GM12878 (cell line): ENCODE results near the gene DNAI7. TPM values are rescaled to one million over a fixed set of nuclear protein-coding genes. Genes with fewer than 3 reads are reported as not detected.
A peak's percentile ranks its signal among the peaks of the same experiment; 100 is the strongest.

Experiments
- CHD1 ChIP-seq: IDR thresholded peaks from 2 replicates; pipeline ENCODE4 v1.6.1; 2012; ENCODE audit warnings: low read depth, low read length, improper control_type of control experiment
- EP300 ChIP-seq, 2 experiments: fragments of 150-350 bp in 1 of 2; IDR thresholded peaks; 2 replicates each; pipeline ENCODE4 v1.6.1; 2011 to 2012; ENCODE audit warnings: low read depth in 2 of 2, low read length in 2 of 2, borderline replicate concordance in 1 of 2, improper control_type of control experiment in 1 of 2, inconsistent platforms in 1 of 2; ENCODE audit not compliant: control insufficient read depth in 1 of 2
- MXI1 ChIP-seq: fragments of 150-350 bp; IDR thresholded peaks from 2 replicates; pipeline ENCODE4 v1.6.1; 2011; ENCODE audit warnings: low read depth, mild to moderate bottlenecking, inconsistent platforms, low read length, improper control_type of control experiment
- NFIC ChIP-seq: IDR thresholded peaks from 2 replicates; pipeline ENCODE4 v1.6.1; 2012; ENCODE audit warnings: low read depth, mild to moderate bottlenecking, inconsistent platforms, low read length, moderate library complexity
- NFYB ChIP-seq: IDR thresholded peaks from 2 replicates; pipeline ENCODE4 v1.6.1; 2011; ENCODE audit warnings: low read depth, mild to moderate bottlenecking, low read length, improper control_type of control experiment, moderate library complexity; ENCODE audit not compliant: insufficient read depth
- RB1 ChIP-seq: fragments of 450-650 bp; formaldehyde crosslinking; IDR thresholded peaks from 2 replicates; pipeline ENCODE4 v1.6.1; 2017; ENCODE audit warnings: mild to moderate bottlenecking, borderline replicate concordance
- SUZ12 ChIP-seq: fragments of 200-600 bp; sonication (generic); IDR thresholded peaks from one replicate; pipeline ENCODE4 v1.6.1; 2018; ENCODE audit warnings: antibody characterized with exemption, mild to moderate bottlenecking; ENCODE audit not compliant: unreplicated experiment
- polyA plus RNA-seq, 11 experiments: library from polyadenylated mRNA; depleted of rRNA in 4 of 11; unstranded in 6 of 11; stranded (reverse) in 5 of 11; fragments of >200 nt; fragmentation: Nextera tagmentation in 4 of 11; fragmentation: Illumina TruSeq in 1 of 11; extraction: Ambion mirVana in 4 of 11; extraction: Trizol in 1 of 11; gene quantifications; 1 replicate in 1 of 11; 2 replicates in 10 of 11; pipeline versions ENCODE4 v1.2.1 to v1.2.3, GENCODE V29; 2011 to 2016; ENCODE audit warnings: inconsistent platforms in 2 of 11, missing spikeins in 2 of 11, low read depth in 1 of 11
- total RNA-seq, 4 experiments: library from RNA; depleted of rRNA in 3 of 4; stranded (reverse); fragments of >200 nt in 3 of 4; fragmentation: Illumina TruSeq in 1 of 4; extraction: Trizol in 1 of 4; gene quantifications; 2 replicates each; pipeline versions ENCODE4 v1.2.1 to v1.2.3, GENCODE V29; 2013 to 2021
- TF ChIP-seq, protein P1 (sequence below): IDR thresholded peaks from 2 replicates; pipeline ENCODE4 v1.6.1; 2012; ENCODE audit warnings: improper control_type of control experiment, low read depth, low read length; ENCODE audit not compliant: insufficient replicate concordance
- TF ChIP-seq, protein P2 (sequence below): fragments of 450-650 bp; formaldehyde crosslinking; IDR thresholded peaks from 2 replicates; pipeline ENCODE4 v1.4.0; 2022; ENCODE audit warnings: mild to moderate bottlenecking, moderate library complexity
- TF ChIP-seq, protein P3 (sequence below): IDR thresholded peaks from 2 replicates; pipeline ENCODE4 v1.6.1; 2011; ENCODE audit warnings: borderline replicate concordance, low read depth, mild to moderate bottlenecking, moderate library complexity, mixed read lengths, low read length; ENCODE audit not compliant: insufficient read depth; ENCODE audit errors: extremely low read length
- TF ChIP-seq, protein P4 (sequence below): fragments of 450-650 bp; IDR thresholded peaks from 2 replicates; pipeline ENCODE4 v1.6.1; 2016; ENCODE audit warnings: mild to moderate bottlenecking, moderate library complexity, borderline replicate concordance

Gene DNAI7
- total and polyA plus RNA-seq, 10 of the 15 experiments (the other 5 are each of a cell fraction or from before 2014, with no cell fraction given) = 0.05 to 0.48 (median 0.13) TPM; not detected in 4

DNA sequence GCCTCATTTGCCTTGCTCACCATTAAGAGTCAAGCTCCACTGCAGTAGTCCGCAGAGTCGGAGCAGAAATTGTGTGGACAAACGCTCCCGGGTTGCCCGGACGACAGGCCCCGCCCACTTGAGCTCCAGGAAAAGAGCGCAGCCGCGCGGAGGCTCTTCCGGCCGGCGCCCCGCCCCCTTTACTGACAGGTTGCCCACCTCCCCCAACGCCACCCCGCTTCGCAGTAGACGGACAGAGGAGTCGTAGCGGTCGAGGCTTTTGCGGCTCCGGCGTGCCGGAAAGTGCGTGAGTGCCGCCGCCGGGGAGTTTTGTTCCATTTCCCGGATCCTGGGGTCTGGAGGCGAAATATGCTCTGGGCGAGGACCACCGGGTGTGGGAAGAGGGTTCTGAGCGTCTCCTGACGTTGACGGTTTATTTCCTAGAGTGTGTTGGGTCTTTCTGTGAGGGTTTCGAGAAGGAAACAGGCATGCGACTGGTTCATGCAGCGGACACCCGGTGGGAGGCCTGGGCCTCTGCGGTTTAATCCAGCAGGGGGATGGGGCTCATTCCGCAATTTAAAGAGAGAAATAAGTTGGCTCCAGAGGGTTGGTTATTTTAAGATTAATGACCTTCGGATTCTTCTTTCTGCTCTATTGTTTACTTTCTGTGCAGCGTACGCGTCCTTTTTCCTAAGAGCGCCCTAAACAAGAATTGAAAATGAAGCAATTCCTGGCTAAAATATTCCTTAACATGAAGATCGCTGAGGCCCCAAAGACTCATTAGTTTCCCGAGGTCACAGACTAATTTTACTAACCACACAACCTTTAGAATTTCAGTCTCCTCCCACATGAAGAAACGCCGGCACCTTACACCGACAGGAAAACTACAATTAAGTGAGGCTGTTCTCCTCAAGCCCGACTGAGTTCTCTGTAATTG, at the start of gene DNAI7, which contains the start of gene ETFRF1 (continued):
- TF ChIP-seq, protein P1, sequence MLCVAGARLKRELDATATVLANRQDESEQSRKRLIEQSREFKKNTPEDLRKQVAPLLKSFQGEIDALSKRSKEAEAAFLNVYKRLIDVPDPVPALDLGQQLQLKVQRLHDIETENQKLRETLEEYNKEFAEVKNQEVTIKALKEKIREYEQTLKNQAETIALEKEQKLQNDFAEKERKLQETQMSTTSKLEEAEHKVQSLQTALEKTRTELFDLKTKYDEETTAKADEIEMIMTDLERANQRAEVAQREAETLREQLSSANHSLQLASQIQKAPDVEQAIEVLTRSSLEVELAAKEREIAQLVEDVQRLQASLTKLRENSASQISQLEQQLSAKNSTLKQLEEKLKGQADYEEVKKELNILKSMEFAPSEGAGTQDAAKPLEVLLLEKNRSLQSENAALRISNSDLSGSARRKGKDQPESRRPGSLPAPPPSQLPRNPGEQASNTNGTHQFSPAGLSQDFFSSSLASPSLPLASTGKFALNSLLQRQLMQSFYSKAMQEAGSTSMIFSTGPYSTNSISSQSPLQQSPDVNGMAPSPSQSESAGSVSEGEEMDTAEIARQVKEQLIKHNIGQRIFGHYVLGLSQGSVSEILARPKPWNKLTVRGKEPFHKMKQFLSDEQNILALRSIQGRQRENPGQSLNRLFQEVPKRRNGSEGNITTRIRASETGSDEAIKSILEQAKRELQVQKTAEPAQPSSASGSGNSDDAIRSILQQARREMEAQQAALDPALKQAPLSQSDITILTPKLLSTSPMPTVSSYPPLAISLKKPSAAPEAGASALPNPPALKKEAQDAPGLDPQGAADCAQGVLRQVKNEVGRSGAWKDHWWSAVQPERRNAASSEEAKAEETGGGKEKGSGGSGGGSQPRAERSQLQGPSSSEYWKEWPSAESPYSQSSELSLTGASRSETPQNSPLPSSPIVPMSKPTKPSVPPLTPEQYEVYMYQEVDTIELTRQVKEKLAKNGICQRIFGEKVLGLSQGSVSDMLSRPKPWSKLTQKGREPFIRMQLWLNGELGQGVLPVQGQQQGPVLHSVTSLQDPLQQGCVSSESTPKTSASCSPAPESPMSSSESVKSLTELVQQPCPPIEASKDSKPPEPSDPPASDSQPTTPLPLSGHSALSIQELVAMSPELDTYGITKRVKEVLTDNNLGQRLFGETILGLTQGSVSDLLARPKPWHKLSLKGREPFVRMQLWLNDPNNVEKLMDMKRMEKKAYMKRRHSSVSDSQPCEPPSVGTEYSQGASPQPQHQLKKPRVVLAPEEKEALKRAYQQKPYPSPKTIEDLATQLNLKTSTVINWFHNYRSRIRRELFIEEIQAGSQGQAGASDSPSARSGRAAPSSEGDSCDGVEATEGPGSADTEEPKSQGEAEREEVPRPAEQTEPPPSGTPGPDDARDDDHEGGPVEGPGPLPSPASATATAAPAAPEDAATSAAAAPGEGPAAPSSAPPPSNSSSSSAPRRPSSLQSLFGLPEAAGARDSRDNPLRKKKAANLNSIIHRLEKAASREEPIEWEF = no peak
- TF ChIP-seq CHD1 = no peak
- no peak for TF ChIP-seq SUZ12
- TF ChIP-seq, protein P2, sequence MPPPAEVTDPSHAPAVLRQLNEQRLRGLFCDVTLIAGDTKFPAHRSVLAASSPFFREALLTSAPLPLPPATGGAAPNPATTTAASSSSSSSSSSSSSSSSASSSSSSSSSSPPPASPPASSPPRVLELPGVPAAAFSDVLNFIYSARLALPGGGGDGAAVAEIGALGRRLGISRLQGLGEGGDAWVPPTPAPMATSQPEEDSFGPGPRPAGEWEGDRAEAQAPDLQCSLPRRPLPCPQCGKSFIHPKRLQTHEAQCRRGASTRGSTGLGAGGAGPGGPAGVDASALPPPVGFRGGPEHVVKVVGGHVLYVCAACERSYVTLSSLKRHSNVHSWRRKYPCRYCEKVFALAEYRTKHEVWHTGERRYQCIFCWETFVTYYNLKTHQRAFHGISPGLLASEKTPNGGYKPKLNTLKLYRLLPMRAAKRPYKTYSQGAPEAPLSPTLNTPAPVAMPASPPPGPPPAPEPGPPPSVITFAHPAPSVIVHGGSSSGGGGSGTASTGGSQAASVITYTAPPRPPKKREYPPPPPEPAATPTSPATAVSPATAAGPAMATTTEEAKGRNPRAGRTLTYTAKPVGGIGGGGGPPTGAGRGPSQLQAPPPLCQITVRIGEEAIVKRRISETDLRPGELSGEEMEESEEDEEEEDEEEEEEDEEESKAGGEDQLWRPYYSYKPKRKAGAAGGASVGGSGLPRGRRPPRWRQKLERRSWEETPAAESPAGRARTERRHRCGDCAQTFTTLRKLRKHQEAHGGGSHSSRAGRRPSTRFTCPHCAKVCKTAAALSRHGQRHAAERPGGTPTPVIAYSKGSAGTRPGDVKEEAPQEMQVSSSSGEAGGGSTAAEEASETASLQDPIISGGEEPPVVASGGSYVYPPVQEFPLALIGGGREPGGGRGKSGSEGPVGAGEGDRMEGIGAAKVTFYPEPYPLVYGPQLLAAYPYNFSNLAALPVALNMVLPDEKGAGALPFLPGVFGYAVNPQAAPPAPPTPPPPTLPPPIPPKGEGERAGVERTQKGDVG (CRISPR knock-in tag) = no peak
- TF ChIP-seq, protein P3, sequence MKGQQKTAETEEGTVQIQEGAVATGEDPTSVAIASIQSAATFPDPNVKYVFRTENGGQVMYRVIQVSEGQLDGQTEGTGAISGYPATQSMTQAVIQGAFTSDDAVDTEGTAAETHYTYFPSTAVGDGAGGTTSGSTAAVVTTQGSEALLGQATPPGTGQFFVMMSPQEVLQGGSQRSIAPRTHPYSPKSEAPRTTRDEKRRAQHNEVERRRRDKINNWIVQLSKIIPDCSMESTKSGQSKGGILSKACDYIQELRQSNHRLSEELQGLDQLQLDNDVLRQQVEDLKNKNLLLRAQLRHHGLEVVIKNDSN = no peak
- TF ChIP-seq EP300 (IDR thresholded peaks at IDR 0.05; ENCODE audit: borderline replicate concordance in 1 of 2, control insufficient read depth in 1 of 2, low read depth in 2 of 2, low read length in 2 of 2) = 0 out of 4 replicates have a peak, but pooled peaks of 1 of the 2 experiments have one; percentile 28
- no peak for TF ChIP-seq NFYB
- 0 out of 2 replicates have a peak, but pooled peaks have one; percentile 17 for TF ChIP-seq NFIC
- TF ChIP-seq, protein P4, sequence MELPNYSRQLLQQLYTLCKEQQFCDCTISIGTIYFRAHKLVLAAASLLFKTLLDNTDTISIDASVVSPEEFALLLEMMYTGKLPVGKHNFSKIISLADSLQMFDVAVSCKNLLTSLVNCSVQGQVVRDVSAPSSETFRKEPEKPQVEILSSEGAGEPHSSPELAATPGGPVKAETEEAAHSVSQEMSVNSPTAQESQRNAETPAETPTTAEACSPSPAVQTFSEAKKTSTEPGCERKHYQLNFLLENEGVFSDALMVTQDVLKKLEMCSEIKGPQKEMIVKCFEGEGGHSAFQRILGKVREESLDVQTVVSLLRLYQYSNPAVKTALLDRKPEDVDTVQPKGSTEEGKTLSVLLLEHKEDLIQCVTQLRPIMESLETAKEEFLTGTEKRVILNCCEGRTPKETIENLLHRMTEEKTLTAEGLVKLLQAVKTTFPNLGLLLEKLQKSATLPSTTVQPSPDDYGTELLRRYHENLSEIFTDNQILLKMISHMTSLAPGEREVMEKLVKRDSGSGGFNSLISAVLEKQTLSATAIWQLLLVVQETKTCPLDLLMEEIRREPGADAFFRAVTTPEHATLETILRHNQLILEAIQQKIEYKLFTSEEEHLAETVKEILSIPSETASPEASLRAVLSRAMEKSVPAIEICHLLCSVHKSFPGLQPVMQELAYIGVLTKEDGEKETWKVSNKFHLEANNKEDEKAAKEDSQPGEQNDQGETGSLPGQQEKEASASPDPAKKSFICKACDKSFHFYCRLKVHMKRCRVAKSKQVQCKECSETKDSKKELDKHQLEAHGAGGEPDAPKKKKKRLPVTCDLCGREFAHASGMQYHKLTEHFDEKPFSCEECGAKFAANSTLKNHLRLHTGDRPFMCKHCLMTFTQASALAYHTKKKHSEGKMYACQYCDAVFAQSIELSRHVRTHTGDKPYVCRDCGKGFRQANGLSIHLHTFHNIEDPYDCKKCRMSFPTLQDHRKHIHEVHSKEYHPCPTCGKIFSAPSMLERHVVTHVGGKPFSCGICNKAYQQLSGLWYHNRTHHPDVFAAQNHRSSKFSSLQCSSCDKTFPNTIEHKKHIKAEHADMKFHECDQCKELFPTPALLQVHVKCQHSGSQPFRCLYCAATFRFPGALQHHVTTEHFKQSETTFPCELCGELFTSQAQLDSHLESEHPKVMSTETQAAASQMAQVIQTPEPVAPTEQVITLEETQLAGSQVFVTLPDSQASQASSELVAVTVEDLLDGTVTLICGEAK = peak; percentile 59; the same call in 1 of the 2 replicates
- TF ChIP-seq MXI1 = peak; percentile 96
- peak; percentile 29; the same call in 1 of the 2 replicates for TF ChIP-seq RB1
